Measurements from ENCODE around the gene RFX5. TPM values are rescaled to one million over a fixed set of nuclear protein-coding genes. Genes with fewer than 3 reads are reported as not detected.
A peak's percentile ranks its signal among the peaks of the same experiment; 100 is the strongest.

RFX5 gene
- total and polyA plus RNA-seq, 9 of the 15 experiments (the other 6 are each of a cell fraction or from before 2014, with no cell fraction given), result 3.8 to 48.2 (median 32.2) TPM

DNA sequence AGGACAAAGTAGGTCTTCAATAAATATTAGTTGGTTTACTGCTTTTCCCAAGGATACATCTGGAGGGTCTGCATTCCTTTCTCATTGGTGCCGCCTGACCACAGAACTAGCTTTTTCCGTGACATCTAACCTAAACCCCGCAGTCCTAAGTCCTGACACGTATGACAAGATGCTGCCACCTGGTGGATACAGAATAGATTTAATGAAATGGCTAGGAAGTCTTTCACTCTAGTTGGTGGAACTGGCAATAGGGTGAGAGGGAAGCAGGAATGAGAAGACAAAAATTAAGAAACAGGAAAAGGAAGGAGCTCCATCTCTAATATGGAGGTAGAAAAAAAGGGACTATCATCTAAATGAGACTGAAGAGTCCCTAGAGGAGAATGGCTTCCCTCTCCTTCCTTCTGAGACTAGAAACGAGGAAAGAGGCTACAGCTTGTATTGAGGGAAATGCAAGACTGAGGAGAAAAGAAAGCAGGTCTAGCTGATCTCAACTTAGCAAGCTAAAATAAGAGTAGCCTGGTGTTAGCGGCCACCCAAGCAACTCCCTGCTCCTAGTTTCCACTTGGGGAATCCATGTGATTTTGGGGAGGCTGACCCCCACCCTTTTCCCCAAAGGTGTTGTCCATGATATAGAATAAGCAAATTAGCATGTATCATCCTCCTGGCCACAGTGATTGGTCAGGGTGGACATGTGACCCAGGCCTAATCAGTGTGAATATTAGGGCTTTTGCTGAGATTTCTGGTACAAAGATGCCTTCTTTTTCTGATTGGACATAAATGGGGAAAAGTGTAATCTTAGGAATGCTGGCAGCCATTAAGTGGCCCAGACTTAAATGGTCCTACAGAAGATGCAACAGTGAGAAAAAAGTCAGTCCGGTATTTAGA is 5.9 kb downstream of the RFX5 start (continued):
- TF ChIP-seq, protein P1, sequence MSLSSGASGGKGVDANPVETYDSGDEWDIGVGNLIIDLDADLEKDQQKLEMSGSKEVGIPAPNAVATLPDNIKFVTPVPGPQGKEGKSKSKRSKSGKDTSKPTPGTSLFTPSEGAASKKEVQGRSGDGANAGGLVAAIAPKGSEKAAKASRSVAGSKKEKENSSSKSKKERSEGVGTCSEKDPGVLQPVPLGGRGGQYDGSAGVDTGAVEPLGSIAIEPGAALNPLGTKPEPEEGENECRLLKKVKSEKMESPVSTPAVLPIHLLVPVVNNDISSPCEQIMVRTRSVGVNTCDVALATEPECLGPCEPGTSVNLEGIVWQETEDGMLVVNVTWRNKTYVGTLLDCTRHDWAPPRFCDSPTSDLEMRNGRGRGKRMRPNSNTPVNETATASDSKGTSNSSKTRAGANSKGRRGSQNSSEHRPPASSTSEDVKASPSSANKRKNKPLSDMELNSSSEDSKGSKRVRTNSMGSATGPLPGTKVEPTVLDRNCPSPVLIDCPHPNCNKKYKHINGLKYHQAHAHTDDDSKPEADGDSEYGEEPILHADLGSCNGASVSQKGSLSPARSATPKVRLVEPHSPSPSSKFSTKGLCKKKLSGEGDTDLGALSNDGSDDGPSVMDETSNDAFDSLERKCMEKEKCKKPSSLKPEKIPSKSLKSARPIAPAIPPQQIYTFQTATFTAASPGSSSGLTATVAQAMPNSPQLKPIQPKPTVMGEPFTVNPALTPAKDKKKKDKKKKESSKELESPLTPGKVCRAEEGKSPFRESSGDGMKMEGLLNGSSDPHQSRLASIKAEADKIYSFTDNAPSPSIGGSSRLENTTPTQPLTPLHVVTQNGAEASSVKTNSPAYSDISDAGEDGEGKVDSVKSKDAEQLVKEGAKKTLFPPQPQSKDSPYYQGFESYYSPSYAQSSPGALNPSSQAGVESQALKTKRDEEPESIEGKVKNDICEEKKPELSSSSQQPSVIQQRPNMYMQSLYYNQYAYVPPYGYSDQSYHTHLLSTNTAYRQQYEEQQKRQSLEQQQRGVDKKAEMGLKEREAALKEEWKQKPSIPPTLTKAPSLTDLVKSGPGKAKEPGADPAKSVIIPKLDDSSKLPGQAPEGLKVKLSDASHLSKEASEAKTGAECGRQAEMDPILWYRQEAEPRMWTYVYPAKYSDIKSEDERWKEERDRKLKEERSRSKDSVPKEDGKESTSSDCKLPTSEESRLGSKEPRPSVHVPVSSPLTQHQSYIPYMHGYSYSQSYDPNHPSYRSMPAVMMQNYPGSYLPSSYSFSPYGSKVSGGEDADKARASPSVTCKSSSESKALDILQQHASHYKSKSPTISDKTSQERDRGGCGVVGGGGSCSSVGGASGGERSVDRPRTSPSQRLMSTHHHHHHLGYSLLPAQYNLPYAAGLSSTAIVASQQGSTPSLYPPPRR (CRISPR knock-in tag; IDR thresholded peaks at IDR 0.05; ENCODE audit: borderline replicate concordance), result no peak
- TF ChIP-seq SMAD1 (IDR thresholded peaks at IDR 0.05; ENCODE audit: low read depth, low read length, partially characterized antibody), result no peak
- TF ChIP-seq POLR2H (tag; IDR thresholded peaks at IDR 0.05; ENCODE audit: low read depth), result no peak
- no peak for TF ChIP-seq PRMT5 (CRISPR knock-in tag; IDR thresholded peaks at IDR 0.05)
- TF ChIP-seq ZNF212 (CRISPR knock-in tag; IDR thresholded peaks at IDR 0.05), result no peak
- TF ChIP-seq RUNX1 (IDR thresholded peaks at IDR 0.05; ENCODE audit: low read depth), result no peak
- 0 out of 2 replicates have a peak, but pooled peaks have one; percentile 14 for TF ChIP-seq C11orf30 (IDR thresholded peaks at IDR 0.05; ENCODE audit: low read depth)
- no peak for TF ChIP-seq ATF1 (CRISPR knock-in tag; IDR thresholded peaks at IDR 0.05)
- peak; percentile 63 for TF ChIP-seq ATF1 (tag; IDR thresholded peaks at IDR 0.05)
- TF ChIP-seq, protein P2, sequence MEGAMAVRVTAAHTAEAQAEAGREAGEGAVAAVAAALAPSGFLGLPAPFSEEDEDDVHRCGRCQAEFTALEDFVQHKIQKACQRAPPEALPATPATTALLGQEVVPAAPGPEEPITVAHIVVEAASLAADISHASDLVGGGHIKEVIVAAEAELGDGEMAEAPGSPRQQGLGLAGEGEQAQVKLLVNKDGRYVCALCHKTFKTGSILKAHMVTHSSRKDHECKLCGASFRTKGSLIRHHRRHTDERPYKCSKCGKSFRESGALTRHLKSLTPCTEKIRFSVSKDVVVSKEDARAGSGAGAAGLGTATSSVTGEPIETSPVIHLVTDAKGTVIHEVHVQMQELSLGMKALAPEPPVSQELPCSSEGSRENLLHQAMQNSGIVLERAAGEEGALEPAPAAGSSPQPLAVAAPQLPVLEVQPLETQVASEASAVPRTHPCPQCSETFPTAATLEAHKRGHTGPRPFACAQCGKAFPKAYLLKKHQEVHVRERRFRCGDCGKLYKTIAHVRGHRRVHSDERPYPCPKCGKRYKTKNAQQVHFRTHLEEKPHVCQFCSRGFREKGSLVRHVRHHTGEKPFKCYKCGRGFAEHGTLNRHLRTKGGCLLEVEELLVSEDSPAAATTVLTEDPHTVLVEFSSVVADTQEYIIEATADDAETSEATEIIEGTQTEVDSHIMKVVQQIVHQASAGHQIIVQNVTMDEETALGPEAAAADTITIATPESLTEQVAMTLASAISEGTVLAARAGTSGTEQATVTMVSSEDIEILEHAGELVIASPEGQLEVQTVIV (CRISPR knock-in tag; IDR thresholded peaks at IDR 0.05; ENCODE audit: borderline replicate concordance), result no peak
- TF ChIP-seq, protein P3, sequence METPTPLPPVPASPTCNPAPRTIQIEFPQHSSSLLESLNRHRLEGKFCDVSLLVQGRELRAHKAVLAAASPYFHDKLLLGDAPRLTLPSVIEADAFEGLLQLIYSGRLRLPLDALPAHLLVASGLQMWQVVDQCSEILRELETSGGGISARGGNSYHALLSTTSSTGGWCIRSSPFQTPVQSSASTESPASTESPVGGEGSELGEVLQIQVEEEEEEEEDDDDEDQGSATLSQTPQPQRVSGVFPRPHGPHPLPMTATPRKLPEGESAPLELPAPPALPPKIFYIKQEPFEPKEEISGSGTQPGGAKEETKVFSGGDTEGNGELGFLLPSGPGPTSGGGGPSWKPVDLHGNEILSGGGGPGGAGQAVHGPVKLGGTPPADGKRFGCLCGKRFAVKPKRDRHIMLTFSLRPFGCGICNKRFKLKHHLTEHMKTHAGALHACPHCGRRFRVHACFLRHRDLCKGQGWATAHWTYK (CRISPR knock-in tag; IDR thresholded peaks at IDR 0.05), result no peak
- TF ChIP-seq, protein P4, sequence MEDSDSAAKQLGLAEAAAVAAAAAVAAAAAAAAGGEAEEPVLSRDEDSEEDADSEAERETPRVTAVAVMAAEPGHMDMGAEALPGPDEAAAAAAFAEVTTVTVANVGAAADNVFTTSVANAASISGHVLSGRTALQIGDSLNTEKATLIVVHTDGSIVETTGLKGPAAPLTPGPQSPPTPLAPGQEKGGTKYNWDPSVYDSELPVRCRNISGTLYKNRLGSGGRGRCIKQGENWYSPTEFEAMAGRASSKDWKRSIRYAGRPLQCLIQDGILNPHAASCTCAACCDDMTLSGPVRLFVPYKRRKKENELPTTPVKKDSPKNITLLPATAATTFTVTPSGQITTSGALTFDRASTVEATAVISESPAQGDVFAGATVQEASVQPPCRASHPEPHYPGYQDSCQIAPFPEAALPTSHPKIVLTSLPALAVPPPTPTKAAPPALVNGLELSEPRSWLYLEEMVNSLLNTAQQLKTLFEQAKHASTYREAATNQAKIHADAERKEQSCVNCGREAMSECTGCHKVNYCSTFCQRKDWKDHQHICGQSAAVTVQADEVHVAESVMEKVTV (CRISPR knock-in tag; IDR thresholded peaks at IDR 0.05), result peak; percentile 86
- TF ChIP-seq, protein P5, sequence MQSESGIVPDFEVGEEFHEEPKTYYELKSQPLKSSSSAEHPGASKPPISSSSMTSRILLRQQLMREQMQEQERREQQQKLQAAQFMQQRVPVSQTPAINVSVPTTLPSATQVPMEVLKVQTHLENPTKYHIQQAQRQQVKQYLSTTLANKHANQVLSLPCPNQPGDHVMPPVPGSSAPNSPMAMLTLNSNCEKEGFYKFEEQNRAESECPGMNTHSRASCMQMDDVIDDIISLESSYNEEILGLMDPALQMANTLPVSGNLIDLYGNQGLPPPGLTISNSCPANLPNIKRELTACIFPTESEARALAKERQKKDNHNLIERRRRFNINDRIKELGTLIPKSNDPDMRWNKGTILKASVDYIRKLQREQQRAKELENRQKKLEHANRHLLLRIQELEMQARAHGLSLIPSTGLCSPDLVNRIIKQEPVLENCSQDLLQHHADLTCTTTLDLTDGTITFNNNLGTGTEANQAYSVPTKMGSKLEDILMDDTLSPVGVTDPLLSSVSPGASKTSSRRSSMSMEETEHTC (IDR thresholded peaks at IDR 0.05), result no peak

All from K562 (cell line).